ENCODE data around the gene LBH. TPM values are rescaled to one million over a fixed set of nuclear protein-coding genes. Genes with fewer than 3 reads are reported as not detected.
A peak's percentile ranks its signal among the peaks of the same experiment; 100 is the strongest.

LBH gene
- total RNA-seq, 4 donors from 2014 or later, result 2.4 to 22.7 (median 17.6) TPM

- Histone ChIP-seq H3K4me3 (no peak overlapping the region), H3K4me1 (peaks cover 10 to 72% (median 17%) of the 10 kb centered on the region in 3 donors), H3K27me3 (no peaks in the 10 kb centered on the region), H3K27ac (peak overlapping the region in 3 of 4 donors; percentile 53 to 75 (median 73)), H3K36me3 (peaks cover 0 to 7% (median 6%) of the 10 kb centered on the region in 3 donors), H3K9me3 (no peaks in the 10 kb centered on the region)
- no peak for TF ChIP-seq CTCF (IDR thresholded peaks at IDR 0.05)
- TF ChIP-seq POLR2A (IDR thresholded peaks at IDR 0.05), result no peak
- DNase-seq, result no peak
- intact Hi-C loops (cut with DNase I), result no loop called here
- WGBS, 2 donors, result 26 to 31% methylated on average over 7 of the region's 7 CpGs
Observed at GRCh38 chr2:30252723-30253701, 21.7 kb downstream of the LBH start.

GRCh38 chr2:30253873-30254684 lies 22.7 kb downstream of the LBH start:
- DNase-seq, result no peak
- no peak for TF ChIP-seq CTCF (IDR thresholded peaks at IDR 0.05)
- Histone ChIP-seq H3K4me3 (no peak overlapping the region), H3K27ac (peak overlapping the region in 3 of 4 donors; percentile 28 to 73 (median 53)), H3K4me1 (peaks cover 10 to 61% (median 17%) of the 10 kb centered on the region in 3 donors), H3K27me3 (no peaks in the 10 kb centered on the region), H3K36me3 (peaks cover 0 to 18% (median 6%) of the 10 kb centered on the region in 3 donors), H3K9me3 (no peaks in the 10 kb centered on the region)
- intact Hi-C loops (cut with DNase I), result no loop called here
- WGBS, 2 donors, result 84 to 85% methylated on average over 9 of the region's 9 CpGs

GRCh38 chr2:30254685-30255001 lies 23.3 kb downstream of the LBH start:
- intact Hi-C loops (cut with DNase I), result no loop called here
- Histone ChIP-seq H3K9me3 (no peaks in the 10 kb centered on the region), H3K27me3 (no peaks in the 10 kb centered on the region), H3K36me3 (peaks cover 0 to 20% (median 6%) of the 10 kb centered on the region in 3 donors), H3K27ac (peak overlapping the region in 2 of 4 donors; percentile 21 to 28), H3K4me1 (peaks cover 10 to 56% (median 17%) of the 10 kb centered on the region in 3 donors), H3K4me3 (no peak overlapping the region)
- no peak for DNase-seq
- TF ChIP-seq CTCF (IDR thresholded peaks at IDR 0.05) (no peak), POLR2A (IDR thresholded peaks at IDR 0.05) (no peak)
- WGBS, 2 donors, result 90% methylated on average over 1 of the region's 1 CpG; no CpG with 5 or more reads in 1 of the 2 donors

DNA sequence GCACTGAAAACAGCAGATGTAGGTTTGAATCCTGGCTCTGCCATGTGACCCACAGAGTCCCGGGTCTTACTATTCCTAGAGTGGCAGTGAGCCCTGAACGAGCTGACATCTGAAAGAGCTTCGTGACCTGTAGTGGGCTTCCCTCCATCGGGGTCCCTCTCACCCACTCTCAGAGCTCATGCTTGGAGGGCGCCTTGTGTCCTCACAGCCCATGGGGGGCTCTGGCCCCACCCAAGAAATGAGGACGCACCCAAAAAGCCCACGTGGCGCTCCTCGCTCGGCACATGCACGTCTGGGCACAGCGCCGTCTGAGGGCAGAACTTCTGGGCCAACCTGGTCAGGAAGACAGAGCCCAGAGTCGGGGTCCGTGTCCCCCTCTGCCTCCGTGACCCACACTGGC lies 23.7 kb downstream of the LBH start:
- H3K27ac ChIP-seq, result peak overlapping the region in 2 of 4 donors; percentile 21 to 28
- WGBS, 2 donors, result 75 to 92% methylated on average over 9 to 13 of the region's 16 CpGs

More for the DNA sequence above, 23.7 kb downstream of the LBH start:
- DNase-seq, result no peak
- Histone ChIP-seq H3K4me3 (no peak overlapping the region), H3K27me3 (no peaks in the 10 kb centered on the region), H3K36me3 (peaks cover 0 to 20% (median 6%) of the 10 kb centered on the region in 3 donors), H3K4me1 (peaks cover 10 to 53% (median 17%) of the 10 kb centered on the region in 3 donors), H3K9me3 (no peaks in the 10 kb centered on the region)
- TF ChIP-seq CTCF (IDR thresholded peaks at IDR 0.05), result no peak
- no peak for TF ChIP-seq POLR2A (IDR thresholded peaks at IDR 0.05)
- intact Hi-C loops (cut with DNase I), result no loop called here
